ENCODE data around the gene C1orf141.
"Not testable (repeated sequence)": the region's sequence is repeated elsewhere in the genome, so short reads cannot be mapped to it uniquely, and the experiment has no call there.

The C1orf141 gene

GRCh38 chr1:67159233-67159632, 24.5 kb upstream of the C1orf141 start:
- ChIA-PET POLR2A (no interaction called here), CTCF (no interaction called here)

GRCh38 chr1:67158401-67158800, 23.6 kb upstream of the C1orf141 start:
- DNase-seq (ENCODE audit: extremely low spot score) = no peak
- POLR2A ChIA-PET = no interaction called here
- CTCF ChIA-PET = interaction anchor here (1.5 kb wide), 1 partner anchor 9 kb away, joined by 6 read pairs; no protein-coding TSS in a partner anchor
- TF ChIP-seq CTCF (IDR thresholded peaks at IDR 0.05; ENCODE audit: control extremely low read depth, extremely low read depth, low read depth, missing control alignments) = no peak

More at GRCh38 chr1:67159233-67159632, 24.5 kb upstream of the C1orf141 start:
- DNase-seq (ENCODE audit: extremely low spot score) = no peak
- TF ChIP-seq CTCF (IDR thresholded peaks at IDR 0.05; ENCODE audit: control extremely low read depth, extremely low read depth, low read depth, missing control alignments) = no peak

- no peak for TF ChIP-seq CTCF (IDR thresholded peaks at IDR 0.05; ENCODE audit: control extremely low read depth, extremely low read depth, low read depth, missing control alignments)
- CTCF ChIA-PET = interaction anchor here (1.9 kb wide), 1 partner anchor 155 kb away, joined by 9 read pairs; no protein-coding TSS in a partner anchor
- no peak for DNase-seq (ENCODE audit: extremely low spot score)
- POLR2A ChIA-PET = no interaction called here
These were observed 16.2 kb upstream of the C1orf141 start for GRCh38 chr1:67150931-67151330.

DNA sequence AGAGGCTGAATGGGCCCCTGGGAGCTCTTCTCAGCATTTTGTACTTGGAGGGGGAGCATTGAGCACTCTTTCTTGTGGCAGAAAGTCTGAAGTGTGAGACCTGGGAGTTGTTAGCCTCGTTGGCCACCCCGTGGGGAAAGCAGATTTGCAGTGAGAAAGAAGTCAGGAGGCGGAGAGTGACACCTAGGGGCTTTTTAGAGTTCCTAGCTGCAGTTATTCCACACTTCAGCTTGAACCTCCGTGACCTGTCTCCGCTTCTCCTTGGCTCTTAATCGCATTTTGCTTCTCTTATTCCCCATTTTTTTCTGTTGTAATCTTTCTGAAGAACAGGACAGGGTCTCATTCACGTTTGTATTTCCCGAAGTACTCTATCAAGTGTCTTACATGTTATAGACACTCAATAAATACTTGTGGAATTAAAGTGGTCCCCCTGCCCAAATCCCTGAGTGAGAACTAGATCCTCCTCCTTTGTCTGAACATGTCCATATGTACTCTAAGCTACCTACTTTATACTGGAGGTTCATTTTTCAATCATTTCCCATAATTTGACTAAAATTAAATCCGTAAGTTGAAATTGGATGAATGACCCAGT, 14.5 kb upstream of the C1orf141 start:
- ChIA-PET POLR2A (no interaction called here), CTCF (interaction anchor here (0.8 to 3.6 kb wide), 53 partner anchors 9 to 424 kb away, joined by 3 to 55 read pairs (median 5); partner anchors contain the start of genes IL23R and SLC35D1)
- peak; percentile 73 for DNase-seq (ENCODE audit: extremely low spot score)
- TF ChIP-seq CTCF (IDR thresholded peaks at IDR 0.05; ENCODE audit: control extremely low read depth, extremely low read depth, low read depth, missing control alignments) = peak; percentile 65

- ChIA-PET POLR2A (no interaction called here), CTCF (interaction anchor here (0.7 to 3.6 kb wide), 53 partner anchors 10 to 423 kb away, joined by 3 to 55 read pairs (median 5); partner anchors contain the start of genes IL23R and SLC35D1)
- DNase-seq (ENCODE audit: extremely low spot score) = no peak
- no peak for TF ChIP-seq CTCF (IDR thresholded peaks at IDR 0.05; ENCODE audit: control extremely low read depth, extremely low read depth, low read depth, missing control alignments)
These were observed 13.9 kb upstream of the C1orf141 start for GRCh38 chr1:67148516-67149178.

DNA sequence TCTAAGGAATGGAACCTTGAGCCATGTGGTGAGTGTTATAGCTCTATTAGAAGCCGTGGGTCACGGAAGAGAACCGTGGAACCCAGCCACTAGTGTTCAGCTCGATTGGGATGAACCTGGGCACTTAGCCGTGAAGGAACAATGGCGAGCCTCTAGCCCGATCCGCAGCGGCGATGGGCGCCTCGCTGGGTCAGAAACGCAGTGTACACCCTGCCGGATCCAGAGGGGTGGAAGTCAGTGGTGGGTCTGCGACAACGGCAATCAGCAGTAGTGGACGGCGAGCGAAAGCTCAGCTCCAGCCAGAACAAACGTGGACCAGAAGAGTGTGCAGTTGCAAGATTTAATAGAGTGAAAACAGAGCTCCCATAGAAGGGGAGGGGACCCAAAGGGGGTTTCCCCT, 13.2 kb upstream of the C1orf141 start:
- DNase-seq (ENCODE audit: extremely low spot score); POLR2A ChIA-PET: not testable (repeated sequence)
- CTCF ChIA-PET = interaction anchor here (0.7 to 3.6 kb wide), 25 partner anchors 9 to 398 kb away, joined by 3 to 55 read pairs (median 9); partner anchors contain the start of genes IL23R and SLC35D1

DNA sequence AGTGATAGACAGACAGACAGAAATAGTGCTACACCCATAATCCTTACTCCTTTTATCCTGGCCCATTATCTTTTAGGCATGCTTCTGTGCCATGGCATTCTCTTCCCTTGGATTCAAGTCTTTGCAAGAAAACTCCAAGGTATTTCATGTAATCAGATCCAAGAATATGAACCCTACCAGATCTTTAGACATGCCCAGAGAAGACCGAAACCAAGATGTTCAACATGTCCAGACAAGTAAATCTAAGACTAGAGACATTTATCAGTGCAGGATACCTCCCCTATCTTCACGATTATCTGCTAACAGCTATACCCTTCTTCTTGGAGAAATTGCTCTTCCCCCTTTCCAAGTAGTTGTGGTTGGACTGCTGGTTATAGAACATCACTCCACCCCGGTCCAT, 11.8 kb upstream of the C1orf141 start:
- ChIA-PET CTCF (interaction anchor here (1.2 to 3.6 kb wide), 6 partner anchors 21 to 354 kb away, joined by 3 to 31 read pairs (median 8); no protein-coding TSS in a partner anchor), POLR2A (no interaction called here)
- TF ChIP-seq CTCF (IDR thresholded peaks at IDR 0.05; ENCODE audit: control extremely low read depth, extremely low read depth, low read depth, missing control alignments) = no peak
- no peak for DNase-seq (ENCODE audit: extremely low spot score)
